Upper lobe of left lung (tissue), 4 donors: ENCODE data around the gene RAB13.

Experiments used
- POLR2A ChIP-seq, 4 donors: fragments of 450-650 bp; IDR thresholded peaks; one replicate each; pipeline ENCODE4 v1.5.1; 2016 to 2017; ENCODE audit warnings: antibody characterized with exemption in 4 of 4, mild to moderate bottlenecking in 2 of 4
- TF ChIP-seq, protein P1 (sequence below), 6 experiments: fragments of 450-650 bp in 4 of 6; fragments of 200-600 bp in 2 of 6; sonication (generic) in 2 of 6; IDR thresholded peaks; one replicate each; pipeline ENCODE4 v1.5.1; 2016 to 2019; ENCODE audit warnings: antibody characterized with exemption in 6 of 6

DNA sequence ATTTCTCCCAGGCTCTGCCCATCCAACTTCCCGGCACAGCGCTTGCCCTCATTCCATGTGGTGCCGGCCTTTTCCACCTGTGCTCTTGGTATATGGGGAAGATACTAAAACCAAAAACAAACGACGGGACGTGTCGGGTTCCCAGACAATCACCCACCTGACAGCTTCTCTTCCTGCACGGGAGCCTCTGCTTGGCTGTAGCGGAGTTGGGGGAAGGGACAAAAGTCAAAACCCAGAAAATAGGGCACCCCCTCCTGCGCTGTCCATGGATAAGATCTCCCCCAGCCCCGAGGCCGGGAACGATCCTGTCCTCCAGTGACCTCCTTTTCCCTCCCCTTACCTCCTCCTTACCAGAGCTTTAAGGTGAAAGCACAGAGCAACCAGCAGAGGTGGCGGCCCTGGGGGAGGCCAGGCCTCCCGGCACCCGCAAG is 9.3 kb downstream of the RAB13 start:
- TF ChIP-seq POLR2A (IDR thresholded peaks at IDR 0.05): no peak
- TF ChIP-seq, protein P1, sequence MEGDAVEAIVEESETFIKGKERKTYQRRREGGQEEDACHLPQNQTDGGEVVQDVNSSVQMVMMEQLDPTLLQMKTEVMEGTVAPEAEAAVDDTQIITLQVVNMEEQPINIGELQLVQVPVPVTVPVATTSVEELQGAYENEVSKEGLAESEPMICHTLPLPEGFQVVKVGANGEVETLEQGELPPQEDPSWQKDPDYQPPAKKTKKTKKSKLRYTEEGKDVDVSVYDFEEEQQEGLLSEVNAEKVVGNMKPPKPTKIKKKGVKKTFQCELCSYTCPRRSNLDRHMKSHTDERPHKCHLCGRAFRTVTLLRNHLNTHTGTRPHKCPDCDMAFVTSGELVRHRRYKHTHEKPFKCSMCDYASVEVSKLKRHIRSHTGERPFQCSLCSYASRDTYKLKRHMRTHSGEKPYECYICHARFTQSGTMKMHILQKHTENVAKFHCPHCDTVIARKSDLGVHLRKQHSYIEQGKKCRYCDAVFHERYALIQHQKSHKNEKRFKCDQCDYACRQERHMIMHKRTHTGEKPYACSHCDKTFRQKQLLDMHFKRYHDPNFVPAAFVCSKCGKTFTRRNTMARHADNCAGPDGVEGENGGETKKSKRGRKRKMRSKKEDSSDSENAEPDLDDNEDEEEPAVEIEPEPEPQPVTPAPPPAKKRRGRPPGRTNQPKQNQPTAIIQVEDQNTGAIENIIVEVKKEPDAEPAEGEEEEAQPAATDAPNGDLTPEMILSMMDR (IDR thresholded peaks at IDR 0.05): no peak
